Cerebellar nuclear complex (tissue), 1 donor: ENCODE measurements around the gene ACTL8.

ENCODE experiments used
- DNase-seq, 2 experiments: peaks; one replicate each; lab custom pipeline; 2025; lab: John Stamatoyannopoulos, UW

Gene ACTL8

GRCh38 chr1:17875882-17876280 lies 120.7 kb downstream of the ACTL8 start:
- no peak for DNase-seq
